ENCODE data around the gene COL5A3.

- no peak for TF ChIP-seq POLR2AphosphoS5 (IDR thresholded peaks at IDR 0.05)
- TF ChIP-seq CTCF (IDR thresholded peaks at IDR 0.05), result no peak
- no peak for TF ChIP-seq EP300 (IDR thresholded peaks at IDR 0.05)
Measured at GRCh38 chr19:9913237-9914000, 96.9 kb downstream of the COL5A3 start.

Measured in sigmoid colon (tissue), 4 donors.